C4-2B (cell line): Measurements from ENCODE around the gene AQP12A.
"Not testable (repeated sequence)": the region's sequence is repeated elsewhere in the genome, so short reads cannot be mapped to it uniquely, and the experiment has no call there.

Source experiments
- H3K27ac ChIP-seq: fragments of 450-650 bp; 2 replicates; pipeline ENCODE4 v1.5.1; 2017
- ZFX ChIP-seq: fragments of 450-650 bp; IDR thresholded peaks from 2 replicates; pipeline ENCODE4 v1.6.1; 2017
- TF ChIP-seq, protein P1 (sequence below): fragments of 450-650 bp; conservative IDR thresholded peaks from 2 replicates; pipeline ENCODE4 v1.5.1; 2017; ENCODE audit warnings: mild to moderate bottlenecking

AQP12A gene

DNA sequence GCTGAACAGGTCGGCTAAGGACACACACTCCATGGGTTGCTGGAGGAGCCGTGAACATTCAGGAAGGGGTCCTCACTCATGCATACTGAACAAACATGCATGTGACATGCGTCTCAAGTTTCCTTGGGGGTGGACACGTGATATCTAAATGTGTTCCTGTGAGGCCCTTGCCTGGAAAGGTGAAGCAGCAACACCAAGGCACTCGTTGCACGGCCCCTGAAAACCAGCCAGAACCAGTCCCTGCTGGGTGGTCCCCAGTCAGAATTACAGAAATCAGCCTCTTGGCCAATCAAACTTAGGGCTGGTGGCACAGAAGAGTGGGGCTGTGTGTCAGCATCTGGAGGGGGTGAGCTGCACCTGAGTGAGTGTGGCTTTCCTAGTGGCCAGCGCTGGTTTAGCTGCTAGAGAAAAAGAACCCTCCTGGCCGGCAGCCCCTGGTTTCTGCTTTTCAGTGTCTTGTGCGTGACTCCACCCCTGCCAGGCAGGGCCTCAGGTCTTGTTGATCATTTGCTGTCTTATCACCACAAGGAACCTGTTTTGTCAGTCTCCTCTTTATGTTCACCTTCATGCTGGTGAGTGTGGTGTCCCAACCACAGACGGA lies 5.8 kb upstream of the AQP12A start:
- TF ChIP-seq ZFX, result no peak
- TF ChIP-seq, protein P1, sequence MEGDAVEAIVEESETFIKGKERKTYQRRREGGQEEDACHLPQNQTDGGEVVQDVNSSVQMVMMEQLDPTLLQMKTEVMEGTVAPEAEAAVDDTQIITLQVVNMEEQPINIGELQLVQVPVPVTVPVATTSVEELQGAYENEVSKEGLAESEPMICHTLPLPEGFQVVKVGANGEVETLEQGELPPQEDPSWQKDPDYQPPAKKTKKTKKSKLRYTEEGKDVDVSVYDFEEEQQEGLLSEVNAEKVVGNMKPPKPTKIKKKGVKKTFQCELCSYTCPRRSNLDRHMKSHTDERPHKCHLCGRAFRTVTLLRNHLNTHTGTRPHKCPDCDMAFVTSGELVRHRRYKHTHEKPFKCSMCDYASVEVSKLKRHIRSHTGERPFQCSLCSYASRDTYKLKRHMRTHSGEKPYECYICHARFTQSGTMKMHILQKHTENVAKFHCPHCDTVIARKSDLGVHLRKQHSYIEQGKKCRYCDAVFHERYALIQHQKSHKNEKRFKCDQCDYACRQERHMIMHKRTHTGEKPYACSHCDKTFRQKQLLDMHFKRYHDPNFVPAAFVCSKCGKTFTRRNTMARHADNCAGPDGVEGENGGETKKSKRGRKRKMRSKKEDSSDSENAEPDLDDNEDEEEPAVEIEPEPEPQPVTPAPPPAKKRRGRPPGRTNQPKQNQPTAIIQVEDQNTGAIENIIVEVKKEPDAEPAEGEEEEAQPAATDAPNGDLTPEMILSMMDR, result no peak; the same call in 1 of the 2 replicates

DNA sequence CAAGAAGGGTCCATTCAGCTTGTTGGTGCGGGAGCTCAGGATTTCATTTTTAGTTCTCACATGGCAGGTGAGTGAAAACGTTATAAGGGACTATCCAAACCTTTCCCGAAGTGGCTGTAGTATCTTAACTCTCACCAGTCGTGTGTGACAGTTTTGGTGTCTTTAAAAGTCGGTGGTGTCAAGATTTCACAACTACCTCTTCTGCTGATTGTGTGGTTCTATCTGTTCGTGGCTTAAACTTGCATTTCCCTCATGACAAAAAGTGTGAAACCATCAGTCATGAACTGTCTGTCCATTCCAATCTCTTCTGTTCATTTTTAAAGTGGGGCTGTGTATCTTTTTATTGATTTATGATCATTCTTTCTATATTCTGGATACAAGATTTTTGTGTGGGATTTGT lies 5.2 kb upstream of the AQP12A start:
- peak overlapping the region; percentile 42 for H3K27ac ChIP-seq
- TF ChIP-seq, protein P1, result no peak
- no peak for TF ChIP-seq ZFX

More for the DNA sequence above, 5.8 kb upstream of the AQP12A start:
- H3K27ac ChIP-seq, result peak overlapping the region; percentile 42

DNA sequence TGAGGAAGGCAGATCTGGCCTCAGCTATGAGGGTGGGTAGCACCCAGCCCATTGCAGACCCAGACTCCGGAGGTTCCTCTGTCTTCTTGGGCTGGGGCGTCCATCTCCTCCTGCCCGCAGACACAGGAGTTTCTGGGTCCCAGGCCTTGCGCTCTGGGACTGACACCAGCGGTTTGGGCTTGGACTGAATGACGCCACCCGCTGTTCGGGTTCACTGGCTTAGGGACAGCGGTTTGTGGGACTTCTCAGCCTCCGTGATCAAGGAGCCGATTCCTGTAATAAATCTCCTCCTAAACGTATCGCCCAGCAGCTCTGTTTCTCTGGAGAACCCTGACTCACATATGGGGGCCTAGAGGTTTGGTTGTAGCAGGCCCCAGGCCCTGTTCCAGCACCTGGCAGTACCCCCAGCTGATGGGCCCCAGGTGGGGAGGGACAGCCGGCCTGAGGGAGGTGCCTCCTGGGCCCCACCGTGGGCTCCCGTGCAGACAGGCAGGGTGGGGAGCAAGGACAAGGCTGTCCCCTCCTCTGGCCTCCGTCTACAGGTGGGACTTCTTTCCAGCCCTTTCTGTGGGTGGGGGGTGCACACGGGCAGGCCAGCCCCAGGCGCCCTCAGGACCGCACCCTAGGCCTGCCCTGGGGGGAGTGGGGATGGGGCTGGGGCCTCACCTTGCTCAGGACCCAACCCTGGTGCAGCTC lies 4.5 kb upstream of the AQP12A start:
- H3K27ac ChIP-seq, result no peak overlapping the region
- no peak for TF ChIP-seq ZFX
- TF ChIP-seq, protein P1, result no peak

DNA sequence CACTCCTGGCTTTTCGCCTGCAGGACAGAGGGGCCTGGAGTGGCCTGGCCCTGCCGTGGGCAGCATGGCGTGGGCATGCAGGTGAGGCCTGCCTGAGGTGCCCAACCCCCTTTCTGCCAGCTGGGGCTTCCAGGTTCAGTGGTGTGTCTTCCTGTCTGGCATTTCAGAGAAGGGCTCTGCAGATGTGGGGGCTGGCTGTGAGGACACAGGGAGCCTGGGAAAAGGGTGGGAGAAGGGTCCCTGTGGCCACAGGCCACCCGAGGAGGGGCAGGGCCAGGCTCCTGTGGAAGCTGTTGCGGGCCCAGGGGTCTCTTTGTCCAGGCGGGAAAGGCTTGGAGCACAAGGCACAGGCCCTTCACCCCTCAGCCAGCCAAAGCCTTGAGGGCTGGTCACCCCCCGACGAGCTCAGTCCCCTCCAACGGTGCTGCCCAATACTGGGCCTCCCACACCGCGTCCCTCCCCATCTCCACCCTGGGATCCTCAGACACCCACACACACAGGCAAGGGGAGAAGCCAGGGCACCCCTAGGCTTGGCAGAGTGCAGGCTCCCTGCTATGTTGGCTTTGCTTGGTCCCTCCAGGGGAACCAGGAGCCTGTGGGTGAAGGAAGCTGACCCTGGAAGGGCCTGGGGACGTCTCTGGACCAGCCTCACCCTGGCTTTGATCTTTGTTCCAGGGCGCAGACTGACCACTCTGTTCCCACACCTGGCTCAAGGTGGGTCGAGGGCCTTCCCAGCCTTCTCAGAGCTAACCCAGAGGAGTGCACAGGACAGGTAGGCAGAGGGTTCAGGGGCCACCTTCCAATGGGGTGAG lies 3.7 kb upstream of the AQP12A start:
- no peak for TF ChIP-seq ZFX
- TF ChIP-seq, protein P1, result no peak
- no peak overlapping the region for H3K27ac ChIP-seq

DNA sequence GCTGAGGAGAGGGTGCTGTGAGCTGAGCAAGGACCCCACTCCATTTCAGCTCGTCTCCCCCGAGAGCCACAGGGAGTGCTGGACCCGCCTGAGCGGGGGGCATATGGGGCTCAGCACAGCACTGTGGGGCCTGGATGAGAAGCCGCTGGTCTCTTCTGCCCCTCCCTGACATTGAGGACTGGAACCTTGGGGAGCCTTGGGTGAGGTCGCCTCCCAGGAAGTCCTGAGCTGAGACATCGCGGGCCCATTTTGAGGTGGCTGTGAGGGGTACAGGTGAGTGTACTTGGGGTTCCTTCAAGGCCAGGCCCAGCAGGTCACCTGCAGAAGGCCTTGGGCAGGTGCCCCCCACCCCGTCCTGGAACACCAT lies 3.1 kb upstream of the AQP12A start:
- no peak for TF ChIP-seq ZFX
- TF ChIP-seq, protein P1, result no peak
- H3K27ac ChIP-seq, result no peak overlapping the region

DNA sequence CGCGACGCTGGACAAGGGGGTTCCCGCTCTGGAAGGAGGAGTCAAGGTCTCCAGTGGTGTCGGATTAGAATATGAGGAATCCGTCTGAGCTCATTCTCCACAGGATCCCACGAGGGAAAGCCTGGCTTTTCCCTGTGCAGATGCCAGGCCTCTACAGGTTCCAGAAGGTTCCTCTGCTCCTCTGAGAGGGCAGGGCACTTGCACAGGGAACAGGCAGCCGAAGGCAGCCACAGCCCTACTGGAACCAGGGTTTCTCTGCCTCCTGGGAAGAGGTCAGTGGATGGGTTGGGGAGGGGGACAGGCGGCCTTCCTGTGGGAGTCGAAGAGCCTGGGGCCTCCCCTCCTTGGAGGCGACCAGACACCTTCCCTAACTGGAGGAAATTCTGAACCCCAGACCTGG lies 1.7 kb upstream of the AQP12A start:
- TF ChIP-seq ZFX, result no peak
- TF ChIP-seq, protein P1, result no peak
- no peak overlapping the region for H3K27ac ChIP-seq

DNA sequence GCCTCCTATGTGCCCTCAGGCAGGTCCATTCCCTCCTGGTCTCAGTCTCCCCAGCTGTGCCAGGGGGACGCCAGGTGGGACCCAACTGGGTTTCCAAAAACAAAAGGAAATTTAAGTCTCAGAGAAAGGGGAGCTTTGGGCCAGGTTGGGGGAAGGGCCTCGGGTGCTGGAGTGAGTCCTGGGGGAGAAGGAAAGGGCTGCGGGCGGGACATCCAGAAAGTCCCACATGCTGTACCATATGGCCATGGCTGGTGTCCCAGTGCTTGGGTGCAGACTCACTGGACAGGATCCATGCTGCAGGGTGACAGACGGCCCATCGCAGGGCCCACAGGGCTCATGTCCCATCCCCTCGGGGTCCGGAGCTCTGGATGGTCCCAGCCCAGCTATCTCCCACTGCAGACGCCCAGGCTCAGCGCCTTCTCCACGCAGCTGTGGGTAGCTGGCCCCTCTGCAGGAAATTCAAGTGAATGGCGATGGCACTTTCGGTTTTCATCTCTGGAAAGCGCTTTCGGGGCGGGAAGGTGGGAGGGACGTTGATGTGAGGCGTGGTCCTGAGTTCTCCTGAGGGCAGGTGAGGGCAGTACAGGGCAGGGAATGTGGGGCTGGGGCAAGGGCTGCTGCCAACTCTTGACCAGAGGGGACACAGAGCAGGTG lies 1.1 kb upstream of the AQP12A start:
- H3K27ac ChIP-seq, result not testable (repeated sequence)

DNA sequence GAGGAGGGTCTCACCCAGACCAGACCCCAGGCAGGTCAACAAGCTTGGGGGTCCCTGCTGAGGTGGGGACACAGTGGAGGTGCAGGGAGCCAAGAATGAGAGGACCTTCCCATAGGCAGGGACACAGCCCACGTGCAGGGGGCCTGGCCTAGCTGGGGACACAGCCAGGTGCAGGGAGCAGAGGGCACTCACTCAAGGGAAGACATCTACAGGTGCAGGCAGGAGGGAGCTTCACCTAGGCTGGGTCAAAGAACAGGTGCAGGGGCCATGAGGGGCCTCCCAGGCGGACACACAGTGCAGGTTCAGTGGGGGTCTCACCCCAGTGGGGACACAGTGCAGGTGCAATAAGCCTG lies 615 bp upstream of the AQP12A start:
- H3K27ac ChIP-seq, result not testable (repeated sequence)

DNA sequence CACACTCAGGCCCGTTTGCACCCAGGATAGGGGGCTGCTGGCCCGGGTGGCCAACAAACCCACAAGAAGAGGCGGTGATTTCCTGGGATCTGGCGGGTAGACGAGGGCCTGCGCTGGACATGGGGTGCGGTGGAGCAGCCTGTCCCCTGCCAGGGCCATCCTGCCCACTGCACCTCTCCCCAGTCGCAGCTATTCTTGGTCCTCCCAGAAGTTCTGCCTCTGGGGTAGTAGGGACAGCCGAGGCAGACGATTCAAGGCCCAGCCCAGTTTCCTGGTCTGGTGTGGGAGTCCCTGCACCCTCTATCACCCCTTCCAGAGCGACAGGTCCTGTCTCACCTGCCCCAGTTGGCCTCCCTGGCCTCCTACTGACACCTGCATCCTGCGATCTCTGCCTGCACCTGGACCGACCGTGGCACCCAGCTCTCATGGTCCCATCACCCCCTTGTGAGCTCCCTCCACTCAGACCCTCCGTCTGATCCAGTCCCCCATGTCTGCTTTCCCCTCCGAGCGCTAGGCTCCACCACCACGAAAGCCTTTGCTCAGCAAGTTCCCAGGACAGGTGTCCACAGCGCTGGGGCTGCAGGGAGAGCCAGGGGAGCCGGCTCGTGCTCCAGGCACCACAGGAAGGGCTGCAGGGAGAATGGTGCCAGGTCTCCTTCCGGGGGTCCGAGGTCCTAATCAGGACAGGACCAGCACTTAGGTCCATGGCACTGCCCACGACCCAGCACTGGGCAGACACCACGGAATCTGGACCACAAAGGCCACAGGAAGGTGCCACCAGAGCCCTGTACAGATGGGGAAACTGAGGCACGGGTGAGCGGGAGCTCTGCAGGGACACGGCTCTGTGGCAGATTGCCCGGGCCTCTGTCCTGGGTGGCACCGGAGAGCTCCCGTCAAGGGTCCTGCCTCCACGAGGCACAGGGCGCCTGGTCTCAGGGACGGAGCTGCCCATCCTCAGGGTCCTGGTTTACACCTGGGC lies 1.2 kb downstream of the AQP12A start:
- H3K27ac ChIP-seq, result not testable (repeated sequence)

DNA sequence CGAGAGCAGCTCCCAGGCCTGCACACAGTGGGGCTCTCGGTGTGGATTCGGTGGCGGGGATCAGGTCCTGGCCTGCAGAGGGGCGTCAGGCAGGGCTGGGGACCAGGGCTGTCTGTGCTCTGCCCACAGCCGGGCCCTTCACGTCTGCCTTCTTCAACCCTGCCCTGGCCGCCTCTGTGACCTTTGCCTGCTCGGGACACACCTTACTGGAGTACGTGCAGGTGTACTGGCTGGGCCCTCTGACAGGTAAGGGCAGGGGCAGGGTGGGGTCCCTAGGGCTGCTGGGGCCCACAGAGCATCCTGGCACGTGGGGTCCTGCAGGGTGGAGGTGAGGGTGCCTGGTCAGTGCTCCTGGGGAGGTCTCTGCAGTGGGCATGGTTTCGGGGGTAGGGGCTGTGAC lies 2.6 kb downstream of the AQP12A start:
- not testable (repeated sequence) for H3K27ac ChIP-seq

DNA sequence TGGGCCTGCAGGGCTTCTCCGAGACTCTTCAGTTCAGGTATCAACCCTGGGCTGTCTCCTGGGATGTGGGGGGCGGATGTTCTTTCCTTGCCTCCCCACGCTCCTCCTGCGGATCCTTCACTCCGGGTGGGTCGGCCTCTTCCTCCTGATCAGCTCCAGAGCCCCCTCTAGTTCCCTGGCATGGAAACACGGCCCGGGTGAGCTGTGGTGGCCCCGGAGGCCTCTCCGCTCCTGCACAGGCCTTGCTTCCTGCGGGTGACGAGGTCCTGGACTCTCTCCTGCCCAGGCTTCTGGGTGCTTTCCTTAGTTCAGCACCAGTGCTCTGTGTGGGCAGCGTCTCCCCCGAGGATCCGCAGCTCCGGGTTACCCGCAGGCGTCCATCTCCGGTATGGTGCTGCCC lies 3.9 kb downstream of the AQP12A start:
- H3K27ac ChIP-seq, result not testable (repeated sequence)
